PC-9 (cell line): ENCODE measurements around the gene GCGR. TPM values are rescaled to one million over a fixed set of nuclear protein-coding genes. Genes with fewer than 3 reads are reported as not detected.

Experiments
- BruUV-seq: library from RNA; stranded (reverse); fragments of 400-500 nt; replicated peaks from 2 replicates; lab custom pipeline; 2021; lab: Mats Ljungman, UMichigan
- CTCF ChIA-PET: fragments of 300-600 bp; sonication (Branson Sonifier 250); formaldehyde crosslinking; loops from one replicate; lab custom pipeline; 2022; ENCODE audit warnings: antibody characterized with exemption; lab: Charles Lee
- POLR2A ChIA-PET: fragments of 300-600 bp; sonication (Branson Sonifier 250); formaldehyde crosslinking; loops from one replicate; lab custom pipeline; 2022; ENCODE audit warnings: antibody characterized with exemption; ENCODE audit not compliant: unreplicated experiment; lab: Charles Lee
- DNase-seq, 2 experiments: peaks; one replicate each; pipeline versions ENCODE4 v3.0.0 to v3.0.0-alpha.2; 2015 to 2022; ENCODE audit warnings: mixed read lengths in 1 of 2
- H2AFZ ChIP-seq: fragments of 200-600 bp; sonication (generic); 2 replicates; pipeline ENCODE4 v1.8.1; 2017; ENCODE audit warnings: antibody characterized with exemption
- H3F3A ChIP-seq: fragments of 200-600 bp; sonication (generic); 2 replicates; pipeline ENCODE4 v1.8.1; 2017; ENCODE audit warnings: antibody characterized with exemption, mild to moderate bottlenecking, low read depth; ENCODE audit not compliant: insufficient read depth
- H3K27ac ChIP-seq: fragments of 200-600 bp; sonication (generic); 2 replicates; pipeline ENCODE4 v1.6.1; 2016; ENCODE audit warnings: mixed run types
- H3K27me3 ChIP-seq: fragments of 200-600 bp; sonication (generic); 2 replicates; pipeline ENCODE4 v1.6.1; 2016; ENCODE audit warnings: low read depth, mixed run types; ENCODE audit not compliant: insufficient read depth
- H3K36me3 ChIP-seq: fragments of 200-600 bp; sonication (generic); 2 replicates; pipeline ENCODE4 v1.6.1; 2016; ENCODE audit warnings: low read depth, mixed run types
- H3K4me1 ChIP-seq: fragments of 200-600 bp; sonication (generic); replicated peaks from 2 replicates; pipeline ENCODE4 v1.6.1; 2016; ENCODE audit warnings: mixed run types; ENCODE audit not compliant: insufficient read depth
- H3K4me2 ChIP-seq: fragments of 200-600 bp; sonication (generic); 2 replicates; pipeline ENCODE4 v1.6.1; 2017; ENCODE audit warnings: mixed run types
- H3K4me3 ChIP-seq: fragments of 200-600 bp; sonication (generic); 2 replicates; pipeline ENCODE4 v1.6.1; 2016; ENCODE audit warnings: mixed run types
- H3K79me2 ChIP-seq: fragments of 200-600 bp; sonication (generic); 2 replicates; pipeline ENCODE4 v1.6.1; 2017; ENCODE audit warnings: low read depth, mixed run types
- H3K9me2 ChIP-seq: fragments of 200-600 bp; sonication (generic); 2 replicates; pipeline ENCODE4 v1.8.1; 2017; ENCODE audit warnings: mild to moderate bottlenecking; ENCODE audit not compliant: insufficient read depth
- H3K9me3 ChIP-seq: fragments of 200-600 bp; sonication (generic); 2 replicates; pipeline ENCODE4 v1.8.1; 2016; ENCODE audit warnings: low read depth; ENCODE audit not compliant: insufficient read depth
- H4K20me1 ChIP-seq: fragments of 200-600 bp; sonication (generic); 2 replicates; pipeline ENCODE4 v1.8.1; 2017; ENCODE audit not compliant: insufficient read depth
- CTCF ChIP-seq: fragments of 200-600 bp; sonication (generic); conservative IDR thresholded peaks from 2 replicates; pipeline ENCODE4 v1.6.1; 2017; ENCODE audit warnings: mixed run types, antibody characterized with exemption, mild to moderate bottlenecking, moderate library complexity
- EZH2 ChIP-seq: fragments of 200-600 bp; sonication (generic); IDR thresholded peaks from 2 replicates; pipeline ENCODE4 v1.8.0; 2017; ENCODE audit warnings: antibody characterized with exemption, low read depth
- intact Hi-C: fragments of 100-400 bp; cut with micrococcal nuclease; formaldehyde crosslinking; loops from one replicate; pipeline ENCODE4 v1.10.0; 2022; ENCODE audit not compliant: unreplicated experiment
- total RNA-seq: library from RNA; stranded (reverse); gene quantifications from 2 replicates; pipeline ENCODE4 v1.2.3, GENCODE V29; 2021

The GCGR gene
- total RNA-seq, 1 experiment from 2014 or later: not detected

DNA sequence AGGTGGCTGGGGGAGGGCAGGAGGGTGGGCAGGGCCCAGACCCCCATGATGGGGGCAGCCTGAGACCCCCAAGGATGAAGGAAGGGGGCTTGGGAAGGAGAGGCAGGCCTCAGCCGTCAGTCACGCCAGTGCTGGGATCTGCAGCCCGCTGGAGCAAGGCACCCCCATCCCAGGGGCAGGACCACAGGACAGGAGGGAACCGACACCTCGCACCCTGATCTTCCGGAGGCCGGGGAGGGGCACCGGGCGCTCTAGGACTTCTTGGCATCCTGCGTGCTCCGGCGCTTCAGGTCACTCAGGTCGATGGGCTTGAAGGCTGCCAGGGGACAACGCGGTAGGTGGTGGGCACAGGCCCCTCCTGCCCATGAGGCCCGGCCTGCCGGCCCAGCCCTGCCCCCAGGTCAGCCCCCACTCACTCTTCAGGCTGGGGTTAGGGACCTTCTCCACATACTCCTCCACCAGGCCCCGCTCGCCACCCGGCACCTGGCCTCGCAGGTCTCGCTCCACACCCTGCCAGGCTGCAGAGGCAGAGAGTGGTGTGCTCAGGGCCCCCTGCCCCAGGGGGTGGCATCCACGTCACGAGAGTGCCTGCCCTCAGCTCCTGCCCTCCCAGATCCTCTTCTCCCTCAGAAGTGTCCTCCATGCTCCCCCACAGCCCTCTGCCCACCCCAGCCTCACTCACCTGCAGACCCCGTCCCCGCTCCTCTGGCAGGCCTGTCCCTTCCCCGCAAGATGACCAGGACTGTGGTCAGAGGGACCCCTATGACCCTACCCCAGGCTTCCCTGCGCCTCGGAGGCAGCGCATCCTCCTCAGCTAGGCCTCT is 19.3 kb downstream of the GCGR start:
- H2AFZ ChIP-seq: no peak overlapping the region

GRCh38 chr17:81823820-81824550 is 20.0 kb downstream of the GCGR start:
- Histone ChIP-seq H4K20me1 (no peaks in the 10 kb centered on the region), H3K27me3 (no peaks in the 10 kb centered on the region), H3K4me2 (no peak overlapping the region), H3K9me3 (no peaks in the 10 kb centered on the region), H3K4me1 (no peaks in the 10 kb centered on the region), H3K79me2 (no peaks in the 10 kb centered on the region), H2AFZ (no peak overlapping the region), H3K27ac (no peak overlapping the region), H3K36me3 (no peaks in the 10 kb centered on the region), H3K9me2 (no peaks in the 10 kb centered on the region), H3K4me3 (no peak overlapping the region), H3F3A (no peaks in the 10 kb centered on the region; the same call in 1 of the 2 replicates)
- TF ChIP-seq EZH2 (no peak), CTCF (no peak)
- no peak for DNase-seq
- CTCF ChIA-PET: no interaction called here
- POLR2A ChIA-PET: no interaction called here
- intact Hi-C loops: no loop called here
- no TSS peak for BruUV-seq

More for the DNA sequence above, 19.3 kb downstream of the GCGR start:
- no peak for TF ChIP-seq EZH2
- no peak for TF ChIP-seq CTCF
- Histone ChIP-seq H3K9me2 (no peaks in the 10 kb centered on the region), H4K20me1 (no peaks in the 10 kb centered on the region), H3K27me3 (no peaks in the 10 kb centered on the region), H3K79me2 (no peaks in the 10 kb centered on the region), H3K9me3 (no peaks in the 10 kb centered on the region), H3K27ac (no peak overlapping the region), H3K4me3 (no peak overlapping the region), H3K4me2 (no peak overlapping the region), H3K36me3 (no peaks in the 10 kb centered on the region), H3K4me1 (no peaks in the 10 kb centered on the region), H3F3A (no peaks in the 10 kb centered on the region; the same call in 1 of the 2 replicates)
- POLR2A ChIA-PET: interaction anchor here (0.7 kb wide), 1 partner anchor 20 kb away, joined by 5 read pairs; no protein-coding TSS in a partner anchor
- intact Hi-C loops: no loop called here
- no peak for DNase-seq
- CTCF ChIA-PET: interaction anchor here (0.6 kb wide), 1 partner anchor 16 kb away, joined by 23 read pairs; no protein-coding TSS in a partner anchor
- BruUV-seq: no TSS peak

GRCh38 chr17:81824595-81824994 is 20.6 kb downstream of the GCGR start:
- no TSS peak for BruUV-seq
- intact Hi-C loops: no loop called here

More at GRCh38 chr17:81824595-81824994, 20.6 kb downstream of the GCGR start:
- no peaks in the 10 kb centered on the region for H3K36me3 ChIP-seq
- no peaks in the 10 kb centered on the region for H3K9me2 ChIP-seq
- POLR2A ChIA-PET: no interaction called here
- no peak overlapping the region for H3K4me2 ChIP-seq
- H3K27me3 ChIP-seq: no peaks in the 10 kb centered on the region
- no peaks in the 10 kb centered on the region; the same call in 1 of the 2 replicates for H3F3A ChIP-seq
- no peaks in the 10 kb centered on the region for H4K20me1 ChIP-seq
- CTCF ChIA-PET: no interaction called here
- H2AFZ ChIP-seq: no peak overlapping the region
- H3K79me2 ChIP-seq: no peaks in the 10 kb centered on the region
- H3K4me1 ChIP-seq: no peaks in the 10 kb centered on the region
- no peak overlapping the region for H3K4me3 ChIP-seq
- no peak overlapping the region for H3K27ac ChIP-seq
- DNase-seq: no peak
- TF ChIP-seq EZH2 (no peak), CTCF (no peak)
- no peaks in the 10 kb centered on the region for H3K9me3 ChIP-seq
